Activated T-helper 1 cell treated with Interleukin-2 at 50 U/mL for 16 hours (primary cell): ENCODE measurements around the gene CNTNAP2.
"Not testable (repeated sequence)": the region's sequence is repeated elsewhere in the genome, so short reads cannot be mapped to it uniquely, and the experiment has no call there.

ENCODE experiments used
- DNase-seq: peaks from one replicate; pipeline ENCODE4 v3.0.0-alpha.2; 2020; ENCODE audit warnings: low read depth

The CNTNAP2 gene

GRCh38 chr7:148035950-148036349, 1919.3 kb downstream of the CNTNAP2 start:
- no peak for DNase-seq

DNA sequence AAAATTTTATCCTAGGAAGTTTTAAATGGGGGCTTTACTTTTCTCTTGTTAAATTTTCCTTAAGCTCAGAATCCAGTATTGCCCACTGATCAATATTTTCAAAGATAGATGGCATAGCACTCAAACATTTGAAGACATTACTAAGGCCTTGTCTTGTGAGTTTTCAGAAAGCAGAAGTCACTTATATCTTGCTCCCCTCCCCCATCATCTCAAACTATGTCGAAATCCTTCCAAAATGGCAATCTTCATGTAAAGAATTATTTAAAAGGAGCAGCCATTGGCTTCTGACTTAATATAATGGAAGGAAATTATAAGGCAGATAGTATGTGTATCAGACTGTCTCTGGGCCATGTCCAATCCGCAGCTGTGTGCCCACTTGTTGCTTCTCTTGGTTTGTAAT, 1920.4 kb downstream of the CNTNAP2 start:
- DNase-seq = no peak

DNA sequence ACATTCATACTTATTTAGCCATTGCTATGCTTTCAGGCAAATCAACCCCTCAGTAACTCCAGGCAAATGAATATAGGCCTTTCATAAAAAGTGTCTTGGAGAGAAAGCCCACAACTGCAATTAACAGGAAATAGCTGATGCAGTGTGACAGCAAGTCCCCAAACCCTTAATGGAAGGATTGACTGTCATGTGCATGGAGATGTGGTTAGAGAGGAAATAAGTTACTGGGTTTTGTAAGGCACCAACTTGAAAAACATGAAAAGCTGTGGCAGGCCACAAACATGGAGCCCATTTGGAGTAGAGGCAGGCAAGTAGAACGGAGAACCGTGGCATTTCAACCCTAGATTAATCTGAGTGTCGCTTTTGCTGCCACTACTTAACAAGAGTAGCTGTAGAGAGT, 1924.6 kb downstream of the CNTNAP2 start:
- DNase-seq = no peak

DNA sequence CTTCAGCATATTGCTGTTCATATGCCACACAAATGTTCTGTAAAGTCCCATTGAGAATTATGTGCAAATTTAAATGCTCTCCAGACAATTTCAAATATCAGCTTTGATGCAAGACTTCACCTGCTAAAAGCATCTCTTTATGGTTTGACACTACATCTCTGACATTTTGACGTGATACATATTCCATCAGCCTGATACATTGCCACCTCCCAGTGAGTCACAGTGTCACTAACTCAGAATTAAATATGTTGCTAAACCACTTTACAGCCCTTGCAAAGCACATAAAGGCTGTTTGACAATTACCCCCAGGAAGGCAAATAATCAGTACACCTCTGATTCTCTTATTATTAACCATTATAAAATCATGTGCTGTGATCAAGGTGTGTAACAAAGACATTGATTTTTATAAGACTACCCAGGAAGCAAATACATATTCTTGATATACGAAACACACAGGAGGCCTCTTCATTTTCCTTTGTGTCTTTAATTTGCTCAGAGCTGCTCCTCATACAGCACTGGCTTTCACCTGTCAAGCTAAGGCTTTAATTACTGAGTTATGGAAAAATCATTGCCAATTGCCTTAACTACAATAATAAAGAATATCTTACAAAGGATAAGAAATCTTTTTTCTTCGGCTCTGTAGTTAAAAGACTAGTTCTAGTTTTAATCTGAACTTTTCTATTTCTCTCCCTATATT, 1926.5 kb downstream of the CNTNAP2 start:
- DNase-seq = no peak

GRCh38 chr7:148044173-148044572, 1927.6 kb downstream of the CNTNAP2 start:
- no peak for DNase-seq

DNA sequence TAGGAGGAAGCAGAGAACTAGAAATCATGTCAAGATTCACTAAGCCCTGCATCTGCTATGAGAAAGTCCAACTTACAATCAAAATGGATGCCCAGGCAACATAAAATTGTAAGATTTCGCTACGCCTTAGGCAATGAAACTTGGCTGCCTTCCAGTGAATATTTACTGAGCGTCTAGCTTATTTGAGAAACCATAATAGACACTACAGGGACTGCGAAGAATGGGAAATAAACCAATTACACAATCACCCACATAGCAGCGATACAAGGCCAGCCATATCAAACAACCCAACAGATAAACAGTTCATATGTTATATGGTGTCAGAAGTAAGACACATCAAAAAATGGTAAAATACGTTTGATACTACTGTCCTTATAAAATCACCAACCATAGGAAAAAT, 1928.9 kb downstream of the CNTNAP2 start:
- no peak for DNase-seq

DNA sequence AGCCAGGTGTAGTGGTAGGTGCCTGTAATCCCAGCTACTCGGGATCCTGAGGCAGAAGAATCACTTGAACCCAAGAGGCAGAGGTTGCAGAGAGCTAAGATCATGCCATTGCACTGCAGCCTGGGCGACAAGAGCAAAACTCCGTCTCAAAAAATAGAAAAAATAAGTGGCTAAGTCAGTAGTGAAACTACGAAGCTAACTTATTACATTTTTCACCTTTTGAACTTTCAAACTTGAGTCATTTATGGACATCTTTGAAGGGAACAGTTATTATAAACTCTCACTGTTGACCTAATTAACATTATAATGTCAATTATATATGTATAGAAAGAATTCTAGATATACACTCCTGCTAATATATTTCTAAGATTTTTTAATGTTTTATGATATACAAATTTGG, 1932.5 kb downstream of the CNTNAP2 start:
- DNase-seq = no peak

- no peak for DNase-seq
These were observed 1934.0 kb downstream of the CNTNAP2 start for GRCh38 chr7:148050492-148051158.

DNA sequence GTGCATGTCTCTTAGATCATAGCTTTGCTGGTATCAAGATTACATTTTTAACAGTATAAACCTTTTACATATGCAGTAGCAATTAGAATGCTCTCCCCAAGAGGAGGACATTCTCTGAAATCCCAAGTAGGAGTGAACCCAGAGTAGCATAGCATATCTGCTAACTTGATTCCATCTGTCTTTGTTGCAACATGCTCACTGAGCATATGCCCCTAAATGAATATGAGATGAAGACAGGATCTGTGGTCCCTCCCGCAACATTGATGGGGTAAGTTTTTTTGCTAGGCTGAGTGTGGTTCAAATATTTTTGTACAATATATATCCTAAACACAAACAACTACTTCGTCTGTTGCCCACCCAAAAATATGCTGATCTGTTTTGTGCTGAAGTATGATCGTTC, 1939.8 kb downstream of the CNTNAP2 start:
- DNase-seq = no peak

GRCh38 chr7:148058092-148058491, 1941.5 kb downstream of the CNTNAP2 start:
- DNase-seq = no peak

DNA sequence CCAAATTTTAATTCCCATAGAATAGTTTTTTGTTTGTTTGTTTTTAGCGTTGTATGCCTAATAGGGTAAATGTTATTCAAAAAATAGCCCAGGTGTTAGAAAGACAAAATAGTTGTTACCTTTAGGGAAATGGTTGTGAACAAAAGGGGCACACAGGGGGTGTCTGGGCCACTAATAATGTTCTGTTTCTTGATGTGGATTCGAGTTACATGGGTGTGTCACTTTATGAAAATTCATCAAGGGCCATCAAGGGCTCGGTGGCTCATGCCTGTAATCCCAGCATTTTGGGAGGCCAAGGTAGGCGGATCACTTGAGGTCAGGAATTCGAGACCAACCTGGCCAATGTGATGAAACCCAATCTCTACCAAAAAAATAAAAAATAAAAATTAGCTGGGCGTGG, 1942.2 kb downstream of the CNTNAP2 start:
- DNase-seq = no peak

DNA sequence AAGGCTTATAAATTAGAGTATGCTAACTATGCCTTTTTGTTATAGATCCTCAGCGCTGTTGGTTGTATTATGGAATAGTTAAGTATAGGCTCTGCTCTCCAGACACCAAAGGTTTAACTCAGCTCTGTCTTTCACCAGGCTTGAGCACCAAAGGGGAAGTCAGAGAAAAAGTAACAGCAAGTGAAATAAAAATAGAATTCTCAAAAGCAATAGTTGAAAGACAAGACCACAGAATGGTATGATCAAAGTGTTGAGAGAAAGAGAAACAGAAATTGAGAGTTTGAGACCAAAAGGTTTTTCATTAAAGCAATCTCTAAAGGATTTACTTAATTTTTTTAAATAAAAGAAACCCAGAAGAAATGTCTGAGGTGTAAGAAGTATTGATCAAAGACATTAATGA, 1944.1 kb downstream of the CNTNAP2 start:
- no peak for DNase-seq

- DNase-seq = not testable (repeated sequence)
These were observed 1961.5 kb downstream of the CNTNAP2 start for GRCh38 chr7:148078111-148078510.

- DNase-seq = no peak
These were observed 1962.8 kb downstream of the CNTNAP2 start for GRCh38 chr7:148079206-148080080.

DNA sequence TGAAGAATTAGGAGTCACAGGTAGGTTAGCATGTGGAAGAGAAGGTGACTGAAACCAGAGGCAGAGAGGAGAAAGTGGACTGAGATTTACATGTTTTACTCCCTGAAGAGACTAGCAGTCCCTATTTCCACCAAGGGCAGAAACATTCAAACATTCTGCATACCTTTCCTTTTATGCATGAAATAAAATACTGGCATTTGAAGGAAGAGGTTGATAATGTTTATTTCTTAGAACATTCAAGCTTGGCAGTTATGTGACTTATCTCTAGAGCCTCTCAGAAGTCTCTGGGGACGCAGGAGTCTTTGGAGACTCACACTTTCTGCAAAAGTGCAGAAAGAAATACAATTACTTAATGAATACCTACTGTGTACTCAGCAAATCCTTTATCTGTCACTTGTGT, 1966.8 kb downstream of the CNTNAP2 start:
- no peak for DNase-seq

DNA sequence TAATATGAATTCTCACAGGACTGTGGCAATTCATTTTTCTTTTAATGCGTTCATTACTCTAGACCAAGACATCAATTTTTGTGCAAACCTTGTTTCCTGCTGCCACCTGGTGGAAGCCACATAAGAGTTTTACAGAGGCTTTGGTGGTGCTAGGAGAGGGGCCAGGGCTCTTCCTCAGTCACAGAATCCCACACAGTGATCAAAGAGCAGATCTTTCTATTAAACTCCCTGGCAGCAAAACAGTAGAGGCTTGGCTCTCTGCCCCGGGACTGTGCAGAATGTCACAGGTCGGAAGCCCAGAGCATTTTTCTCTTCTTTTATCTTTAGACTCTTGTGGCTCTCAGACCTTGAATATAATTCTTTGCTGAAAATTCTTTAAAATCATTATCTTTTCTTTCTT, 1967.5 kb downstream of the CNTNAP2 start:
- no peak for DNase-seq

GRCh38 chr7:148091882-148092281, 1975.3 kb downstream of the CNTNAP2 start:
- DNase-seq = no peak

- DNase-seq = no peak
These were observed 1977.0 kb downstream of the CNTNAP2 start for GRCh38 chr7:148093375-148094166.

GRCh38 chr7:148095066-148095465, 1978.5 kb downstream of the CNTNAP2 start:
- no peak for DNase-seq

DNA sequence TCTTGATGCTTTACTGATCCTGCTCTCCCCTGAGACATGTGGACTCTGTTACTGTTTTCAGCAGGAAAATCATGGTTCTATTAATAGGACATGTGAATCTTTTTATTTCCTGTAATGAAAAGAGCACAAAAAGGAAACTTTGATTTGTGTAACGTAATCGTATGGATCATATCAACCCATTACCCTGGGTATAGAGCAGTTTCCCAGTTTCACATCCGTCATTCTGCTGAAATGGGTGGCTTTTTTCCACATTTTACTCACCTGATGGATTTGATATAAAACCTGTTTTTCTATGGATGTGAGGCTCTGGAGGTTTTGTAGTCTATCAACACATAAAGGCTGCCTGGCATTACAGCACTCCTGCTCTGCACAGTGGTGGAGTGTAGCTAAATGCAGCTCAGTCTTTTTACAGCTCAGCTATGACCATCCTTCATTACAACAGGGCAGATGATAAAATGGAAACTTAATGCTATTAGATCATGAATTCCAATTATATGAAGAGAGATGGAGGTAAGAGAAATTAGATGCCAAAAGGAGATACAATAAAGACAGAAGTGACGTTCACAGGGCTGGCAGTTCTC, 1987.6 kb downstream of the CNTNAP2 start:
- no peak for DNase-seq

DNA sequence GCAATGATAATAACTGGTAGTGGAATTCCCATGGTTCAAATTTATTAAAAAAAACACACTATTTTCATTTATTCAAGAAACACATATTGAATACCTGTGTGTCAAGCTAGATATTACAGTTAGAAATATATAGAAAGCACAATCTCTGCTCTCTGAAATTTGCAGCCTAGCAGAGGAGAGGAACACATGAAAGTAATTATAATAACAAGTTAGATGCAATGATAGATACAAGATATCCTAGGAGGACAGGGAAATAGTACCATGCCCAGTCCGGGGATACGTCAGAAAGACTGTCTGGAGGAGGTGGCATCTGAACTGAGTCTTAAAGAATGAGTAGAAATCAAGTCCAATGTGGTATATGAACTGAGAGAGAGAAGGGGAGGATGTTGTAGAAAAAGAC, 1988.3 kb downstream of the CNTNAP2 start:
- DNase-seq = no peak

GRCh38 chr7:148105853-148106252, 1989.3 kb downstream of the CNTNAP2 start:
- DNase-seq = no peak
